ENCODE measurements around the gene TTLL11.
"Not testable (repeated sequence)": the region's sequence is repeated elsewhere in the genome, so short reads cannot be mapped to it uniquely, and the experiment has no call there.

Gene TTLL11

GRCh38 chr9:122040561-122041242, 52.4 kb downstream of the TTLL11 start:
- no peak for DNase-seq

GRCh38 chr9:122039234-122039633, 53.9 kb downstream of the TTLL11 start:
- no peak for DNase-seq

GRCh38 chr9:122036988-122037387, 56.1 kb downstream of the TTLL11 start:
- DNase-seq = no peak

GRCh38 chr9:122036408-122036807, 56.7 kb downstream of the TTLL11 start:
- DNase-seq = no peak

- DNase-seq = no peak
These were observed 59.2 kb downstream of the TTLL11 start for GRCh38 chr9:122033775-122034373.

GRCh38 chr9:122032346-122032745, 60.8 kb downstream of the TTLL11 start:
- no peak for DNase-seq

GRCh38 chr9:122031776-122032175, 61.3 kb downstream of the TTLL11 start:
- no peak for DNase-seq

GRCh38 chr9:122031157-122031556, 62.0 kb downstream of the TTLL11 start:
- no peak for DNase-seq

- no peak for DNase-seq
These were observed 62.8 kb downstream of the TTLL11 start for GRCh38 chr9:122030357-122030756.

GRCh38 chr9:122029898-122030297, 63.2 kb downstream of the TTLL11 start:
- DNase-seq = no peak

DNA sequence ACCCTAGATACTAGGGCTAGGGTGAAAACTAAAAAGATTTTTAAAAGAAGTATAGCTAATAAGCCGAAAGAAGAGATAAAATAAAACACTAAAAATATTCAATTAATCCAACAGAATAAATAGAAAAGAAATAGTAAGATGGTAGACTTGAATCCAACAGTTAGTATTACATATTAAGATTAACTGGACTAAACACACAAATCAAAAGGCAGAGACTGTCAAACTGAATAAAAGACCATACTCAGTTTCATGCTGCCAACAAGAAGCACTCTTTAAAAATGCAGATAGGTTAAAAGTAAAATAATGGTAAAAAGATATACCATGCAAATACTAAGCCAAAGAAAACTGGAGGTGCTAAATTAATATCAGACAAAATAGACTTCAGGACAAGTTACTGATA, 65.0 kb downstream of the TTLL11 start:
- no peak for DNase-seq

DNA sequence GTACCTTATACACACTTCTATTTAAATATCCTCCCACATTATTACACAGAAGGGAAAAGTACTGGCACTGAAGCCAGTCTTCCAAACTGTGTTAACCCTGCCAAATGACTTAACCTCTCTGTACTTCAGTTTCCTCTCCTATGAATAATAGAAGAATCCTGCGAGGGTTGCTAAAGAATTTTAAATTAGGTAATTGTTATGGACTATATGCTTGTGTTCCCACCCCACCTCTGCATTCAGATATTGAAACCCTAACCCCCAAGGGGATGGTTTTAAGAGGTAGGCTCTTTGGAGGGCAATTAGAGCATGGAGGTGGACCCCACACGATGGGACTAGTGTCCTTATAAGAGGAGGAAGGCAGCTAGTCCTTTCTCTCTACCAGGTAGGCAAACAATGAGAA, 72.7 kb downstream of the TTLL11 start:
- DNase-seq = no peak

DNA sequence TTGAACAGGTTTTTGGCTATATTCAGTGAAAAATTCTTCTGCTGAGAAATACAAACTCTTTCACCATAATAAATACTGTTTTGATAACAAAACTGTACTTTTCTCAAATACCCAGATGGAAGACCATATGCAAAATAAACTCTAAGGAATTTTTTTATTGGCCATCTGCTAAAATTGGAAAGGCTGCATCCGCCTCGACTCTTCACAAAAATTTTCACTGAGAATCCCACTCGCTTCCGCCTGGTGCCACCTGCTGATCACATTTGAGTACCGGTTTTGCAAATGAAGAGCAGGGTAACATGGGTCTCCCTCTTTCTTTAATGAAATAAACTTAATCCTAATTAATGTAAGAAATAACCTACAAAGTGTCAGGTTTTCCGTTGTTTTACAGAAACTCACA, 76.4 kb downstream of the TTLL11 start:
- DNase-seq = peak; percentile 18

GRCh38 chr9:122016309-122016708, 76.8 kb downstream of the TTLL11 start:
- no peak for DNase-seq

DNA sequence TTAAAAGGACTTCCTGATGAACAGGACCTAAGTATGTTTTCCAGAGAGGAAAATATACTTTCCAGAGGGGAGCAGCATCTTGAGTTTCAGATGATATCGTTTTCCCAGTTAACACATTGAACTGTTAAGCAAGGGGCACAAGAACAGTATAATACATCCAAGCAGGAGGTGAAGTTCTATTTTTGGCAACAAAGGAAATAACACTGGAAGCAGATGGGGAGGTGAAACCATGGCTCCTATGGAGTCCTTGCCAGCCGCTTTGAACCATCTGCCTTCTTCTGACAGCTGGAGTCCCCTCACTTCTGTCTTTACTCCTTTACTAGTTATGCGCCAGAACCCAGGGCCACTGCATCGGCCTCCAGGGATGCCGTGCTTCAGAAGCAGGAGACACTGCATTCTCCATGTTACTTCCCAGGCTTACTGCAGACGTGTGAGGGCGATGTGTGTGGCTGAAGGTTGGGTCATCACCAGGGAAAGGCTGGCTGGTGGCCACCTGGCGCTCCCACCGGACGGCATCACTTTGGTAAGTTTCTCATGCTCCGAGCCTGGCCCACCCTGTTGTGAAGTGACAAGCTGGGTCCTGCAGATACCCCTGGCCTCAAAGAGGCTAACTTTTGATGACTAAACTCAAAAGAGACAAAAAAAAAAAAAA, 77.8 kb downstream of the TTLL11 start:
- no peak for DNase-seq

DNA sequence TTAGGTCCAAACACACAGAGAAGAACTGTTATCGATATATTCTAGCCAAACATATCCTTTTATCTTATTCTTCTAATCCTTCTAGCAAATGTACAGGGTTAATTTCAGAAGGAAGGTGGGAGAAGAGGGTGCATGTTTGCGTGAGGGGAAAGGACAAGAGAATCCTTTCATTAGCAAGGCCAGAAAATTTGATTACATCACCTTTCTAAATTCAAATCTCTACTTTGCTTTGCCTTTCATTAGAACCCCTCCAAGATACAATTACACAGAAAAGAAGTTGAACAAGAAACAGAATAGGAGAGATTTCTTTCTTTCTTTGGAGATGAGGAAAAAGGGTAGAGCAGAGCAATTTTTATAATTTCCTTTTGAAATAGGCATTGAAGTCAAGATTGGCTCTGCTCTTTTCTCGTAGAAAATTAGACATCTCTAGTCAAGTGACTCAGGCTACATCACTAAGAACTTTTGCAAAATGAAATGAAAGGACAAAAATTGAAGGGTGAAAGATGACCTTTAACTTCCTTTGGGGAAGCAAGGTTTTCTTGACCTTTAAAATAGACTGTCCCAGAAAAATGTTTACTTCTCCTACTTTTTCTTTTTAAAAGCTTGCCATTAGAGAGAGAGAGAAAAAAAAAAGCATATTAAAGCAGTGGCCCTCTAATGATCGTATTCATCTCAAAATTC, 81.2 kb downstream of the TTLL11 start:
- no peak for DNase-seq

DNA sequence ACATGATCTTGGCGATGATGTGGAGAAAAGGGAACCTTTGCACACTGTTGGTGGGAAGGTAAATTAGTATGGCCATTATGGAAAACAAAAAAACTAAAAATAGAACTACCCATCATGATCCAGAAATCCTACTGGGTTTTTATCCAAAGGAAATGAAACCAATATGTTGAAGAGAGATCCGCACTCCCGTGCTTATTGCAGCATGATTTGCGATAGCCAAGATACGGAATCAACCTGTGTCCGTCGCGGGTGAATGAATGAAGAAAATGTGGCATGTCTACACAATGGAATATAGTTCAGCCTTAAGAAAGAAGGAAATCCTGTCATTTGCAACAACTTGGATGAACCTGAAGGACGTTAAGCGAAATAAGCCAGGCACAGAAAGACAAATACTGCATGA, 84.5 kb downstream of the TTLL11 start:
- no peak for DNase-seq

- DNase-seq = no peak
These were observed 85.3 kb downstream of the TTLL11 start for GRCh38 chr9:122007837-122008236.

DNA sequence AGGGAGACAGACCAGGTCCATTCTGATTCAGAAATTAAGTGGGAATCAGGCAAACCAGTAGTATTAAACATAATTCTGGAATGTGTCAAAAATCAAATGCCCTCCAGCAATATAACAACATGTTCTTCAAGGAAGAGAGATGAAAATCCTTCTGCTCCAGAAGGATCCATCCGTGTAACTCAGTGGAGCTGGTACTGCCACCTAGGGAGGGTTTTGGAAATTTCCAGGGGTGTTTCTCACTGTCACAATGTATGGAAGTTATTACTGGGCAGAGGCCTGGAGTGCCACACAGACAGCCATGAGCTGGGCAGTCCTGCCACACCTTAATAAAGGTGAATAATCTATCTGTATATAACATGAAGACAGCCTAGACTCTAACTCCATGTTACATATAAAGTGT, 87.5 kb downstream of the TTLL11 start:
- DNase-seq = peak; percentile 2

DNA sequence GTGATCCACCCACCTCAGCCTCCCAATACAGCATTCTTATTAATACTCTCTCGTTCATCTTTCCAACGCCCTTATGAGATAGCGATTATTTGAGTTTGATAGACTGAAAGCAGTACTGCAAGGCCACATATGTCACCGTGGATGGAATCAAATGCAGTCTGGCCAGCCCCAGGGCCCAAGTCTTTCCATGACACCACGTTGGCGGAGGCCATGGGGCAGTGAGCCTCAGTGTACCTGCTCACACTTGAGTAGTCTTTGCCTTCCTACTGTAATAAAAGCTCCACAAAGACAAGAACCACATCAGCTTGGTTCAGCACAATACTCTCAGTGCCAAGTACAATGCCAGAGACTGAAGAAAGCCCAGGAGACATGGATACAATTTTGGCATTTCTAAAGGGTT, 88.5 kb downstream of the TTLL11 start:
- no peak for DNase-seq

DNA sequence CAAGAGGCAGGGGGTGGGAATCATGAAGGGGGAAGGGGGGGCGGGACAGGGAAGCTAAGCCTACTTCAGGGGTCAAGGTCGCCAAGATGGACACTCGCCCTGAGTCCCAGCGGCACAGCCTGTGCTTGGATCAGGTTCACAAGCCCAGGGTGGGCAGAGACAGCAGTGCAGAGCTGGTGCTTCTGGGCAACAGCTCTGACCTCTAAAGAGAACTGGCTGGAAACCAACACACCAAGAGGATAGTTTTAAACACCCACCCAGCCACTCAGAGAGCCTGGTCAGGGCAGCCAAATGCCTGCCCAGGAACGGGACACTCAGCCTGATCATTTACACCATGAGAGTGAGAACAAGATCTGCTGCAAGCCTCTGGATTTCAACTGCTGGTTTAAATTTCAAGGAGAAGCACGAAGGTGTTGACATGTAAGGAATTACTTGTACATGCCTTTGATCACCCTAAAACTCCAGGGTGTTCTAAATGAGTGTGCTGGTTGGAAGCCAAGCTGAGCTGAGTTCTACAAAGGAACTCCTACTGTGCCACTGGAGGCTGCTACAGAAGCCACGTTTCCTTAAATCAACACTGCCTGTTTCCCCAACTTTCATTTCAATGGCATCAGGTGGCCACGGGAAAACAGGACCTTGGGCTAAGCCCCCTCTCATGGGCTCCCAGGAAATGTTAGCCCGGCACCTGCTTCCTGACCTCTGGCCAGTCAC, 91.5 kb downstream of the TTLL11 start:
- DNase-seq = peak; percentile 8

DNA sequence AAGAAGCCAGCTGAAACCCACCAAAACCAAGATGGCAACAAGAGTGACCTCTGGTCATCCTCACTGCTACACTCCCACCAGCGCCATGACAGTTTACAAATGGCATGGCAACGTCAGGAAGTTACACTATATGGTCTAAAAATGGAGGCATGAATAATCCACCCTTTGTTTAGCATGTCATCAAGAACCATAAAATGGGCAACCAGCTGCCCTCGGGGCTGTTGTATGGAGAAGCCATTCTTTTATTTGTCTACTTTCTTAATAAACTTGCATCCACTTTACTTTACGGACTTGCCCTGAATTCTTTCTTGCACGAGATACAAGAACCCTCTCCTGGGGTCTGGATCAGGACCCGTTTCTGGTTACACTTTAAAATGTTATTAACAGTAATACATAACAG, 92.6 kb downstream of the TTLL11 start:
- not testable (repeated sequence) for DNase-seq

DNA sequence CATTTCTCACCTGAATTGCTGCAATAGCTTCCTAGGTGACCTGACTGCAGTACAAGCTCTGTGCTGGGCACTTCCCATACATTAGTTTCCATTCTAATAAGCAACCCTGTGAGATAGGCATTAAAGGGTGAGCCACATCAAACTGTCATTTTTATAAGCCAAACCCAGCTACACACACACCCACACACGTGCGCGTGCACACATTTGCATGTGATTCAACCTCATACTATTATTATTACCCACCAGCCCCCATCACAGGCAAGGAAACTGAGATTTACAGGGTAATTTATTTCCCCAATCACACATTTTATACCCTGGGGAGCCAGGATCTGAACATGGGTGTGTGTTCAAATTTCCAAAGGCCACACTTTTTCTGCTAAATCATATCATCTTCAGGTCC, 93.6 kb downstream of the TTLL11 start:
- no peak for DNase-seq
